SK-N-MC (cell line): ENCODE results near the gene ANTXR2.

ENCODE experiments used
- FOXP2 ChIP-seq: optimal IDR thresholded peaks from 2 replicates; pipeline ENCODE3; 2011; ENCODE audit warnings: mild to moderate bottlenecking, moderate library complexity; ENCODE audit not compliant: insufficient read depth; ENCODE audit errors: extremely low read length, control extremely low read depth
- POLR2AphosphoS5 ChIP-seq: IDR thresholded peaks from 2 replicates; pipeline ENCODE4 v1.6.1; 2012; ENCODE audit warnings: mild to moderate bottlenecking, low read depth, low read length, borderline replicate concordance

GRCh38 chr4:79964400-79965211 lies 108.4 kb downstream of the ANTXR2 start:
- no peak for TF ChIP-seq FOXP2
- no peak for TF ChIP-seq POLR2AphosphoS5
